Urothelium cell line (cell line): Measurements from ENCODE around the gene HIBADH.

Experiments used
- DNase-seq: peaks from one replicate; pipeline ENCODE4 v3.0.0; 2011; ENCODE audit warnings: low spot score, mixed read lengths
- FAIRE-seq: peaks from 2 replicates; lab custom pipeline; 2011; peaks lifted over from hg19 to GRCh38; lab: Jason Lieb, UNC

Gene HIBADH

GRCh38 chr7:27662490-27663205, at the start of gene HIBADH:
Gene HIBADH (minus strand): TSS chr7:27662883. CDS start chr7:27662788, 95 bp downstream.
- DNase-seq (peak; percentile 99), FAIRE-seq (peak; percentile 94)

- no peak for FAIRE-seq
These were observed 49.5 kb upstream of the HIBADH start for GRCh38 chr7:27712217-27712616.

GRCh38 chr7:27709137-27710075, 46.7 kb upstream of the HIBADH start:
- DNase-seq, result no peak
- FAIRE-seq, result peak; percentile 35

More at GRCh38 chr7:27712217-27712616, 49.5 kb upstream of the HIBADH start:
- DNase-seq, result no peak

- FAIRE-seq (no peak), DNase-seq (no peak)
These were observed 45.8 kb upstream of the HIBADH start for GRCh38 chr7:27708485-27708884.

- DNase-seq, result no peak
- no peak for FAIRE-seq
These were observed 42.5 kb upstream of the HIBADH start for GRCh38 chr7:27705200-27705594.

- FAIRE-seq, result no peak
- no peak for DNase-seq
These were observed 41.9 kb upstream of the HIBADH start for GRCh38 chr7:27704422-27705199.

- FAIRE-seq (no peak), DNase-seq (no peak)
These were observed 40.5 kb upstream of the HIBADH start for GRCh38 chr7:27703181-27703580.

GRCh38 chr7:27700501-27700900, 37.8 kb upstream of the HIBADH start:
- DNase-seq (no peak), FAIRE-seq (no peak)

- DNase-seq (no peak), FAIRE-seq (no peak)
These were observed 37.1 kb upstream of the HIBADH start for GRCh38 chr7:27699751-27700150.

GRCh38 chr7:27697861-27698430, 35.3 kb upstream of the HIBADH start:
- peak; percentile 32 for FAIRE-seq
- DNase-seq, result no peak

- no peak for FAIRE-seq
- DNase-seq, result no peak
These were observed 32.4 kb upstream of the HIBADH start for GRCh38 chr7:27695096-27695495.

- DNase-seq, result no peak
These were observed 31.1 kb upstream of the HIBADH start for GRCh38 chr7:27693794-27694193.

GRCh38 chr7:27690649-27691048, 28.0 kb upstream of the HIBADH start:
- DNase-seq, result no peak
- no peak for FAIRE-seq

More at GRCh38 chr7:27693794-27694193, 31.1 kb upstream of the HIBADH start:
- FAIRE-seq, result no peak

- DNase-seq, result no peak
- FAIRE-seq, result peak; percentile 9
These were observed 27.0 kb upstream of the HIBADH start for GRCh38 chr7:27689591-27690164.

GRCh38 chr7:27689150-27689549, 26.5 kb upstream of the HIBADH start:
- no peak for FAIRE-seq
- no peak for DNase-seq

- no peak for FAIRE-seq
These were observed 26.0 kb upstream of the HIBADH start for GRCh38 chr7:27688646-27689045.

GRCh38 chr7:27688056-27688455, 25.4 kb upstream of the HIBADH start:
- FAIRE-seq, result no peak

More at GRCh38 chr7:27688646-27689045, 26.0 kb upstream of the HIBADH start:
- no peak for DNase-seq

GRCh38 chr7:27686315-27686714, 23.6 kb upstream of the HIBADH start:
- no peak for FAIRE-seq

More at GRCh38 chr7:27688056-27688455, 25.4 kb upstream of the HIBADH start:
- no peak for DNase-seq

GRCh38 chr7:27685893-27686292, 23.2 kb upstream of the HIBADH start:
- no peak for FAIRE-seq
- no peak for DNase-seq

More at GRCh38 chr7:27686315-27686714, 23.6 kb upstream of the HIBADH start:
- DNase-seq, result no peak

- DNase-seq (no peak), FAIRE-seq (no peak)
These were observed 22.5 kb upstream of the HIBADH start for GRCh38 chr7:27685209-27685608.
